Skeletal muscle satellite cell (primary cell): Measurements from ENCODE around the gene GNAI2.
"Not testable (repeated sequence)": the region's sequence is repeated elsewhere in the genome, so short reads cannot be mapped to it uniquely, and the experiment has no call there.

Experiments
- H3K27me3 ChIP-seq: 2 replicates; pipeline ENCODE4 v1.7.0; 2013; ENCODE audit warnings: low read length; ENCODE audit not compliant: control insufficient read depth, insufficient read depth
- H3K36me3 ChIP-seq: 2 replicates; pipeline ENCODE4 v1.7.0; 2013; ENCODE audit warnings: mild to moderate bottlenecking, control low read depth, low read length; ENCODE audit not compliant: insufficient read depth
- H3K4me1 ChIP-seq: 2 replicates; pipeline ENCODE4 v1.7.0; 2013; ENCODE audit warnings: low read length; ENCODE audit not compliant: control insufficient read depth, insufficient read depth
- H3K4me2 ChIP-seq: 2 replicates; pipeline ENCODE4 v1.7.0; 2013; ENCODE audit warnings: mild to moderate bottlenecking, low read length
- H3K4me3 ChIP-seq: 2 replicates; pipeline ENCODE4 v1.7.0; 2013; ENCODE audit warnings: low read length
- H3K9ac ChIP-seq: 2 replicates; pipeline ENCODE4 v1.7.0; 2013; ENCODE audit warnings: mild to moderate bottlenecking, low read depth, low read length, moderate library complexity
- H3K9me3 ChIP-seq: replicated peaks from 2 replicates; pipeline ENCODE4 v1.7.0; 2013; ENCODE audit warnings: mild to moderate bottlenecking, control low read depth, low read length

The GNAI2 gene

DNA sequence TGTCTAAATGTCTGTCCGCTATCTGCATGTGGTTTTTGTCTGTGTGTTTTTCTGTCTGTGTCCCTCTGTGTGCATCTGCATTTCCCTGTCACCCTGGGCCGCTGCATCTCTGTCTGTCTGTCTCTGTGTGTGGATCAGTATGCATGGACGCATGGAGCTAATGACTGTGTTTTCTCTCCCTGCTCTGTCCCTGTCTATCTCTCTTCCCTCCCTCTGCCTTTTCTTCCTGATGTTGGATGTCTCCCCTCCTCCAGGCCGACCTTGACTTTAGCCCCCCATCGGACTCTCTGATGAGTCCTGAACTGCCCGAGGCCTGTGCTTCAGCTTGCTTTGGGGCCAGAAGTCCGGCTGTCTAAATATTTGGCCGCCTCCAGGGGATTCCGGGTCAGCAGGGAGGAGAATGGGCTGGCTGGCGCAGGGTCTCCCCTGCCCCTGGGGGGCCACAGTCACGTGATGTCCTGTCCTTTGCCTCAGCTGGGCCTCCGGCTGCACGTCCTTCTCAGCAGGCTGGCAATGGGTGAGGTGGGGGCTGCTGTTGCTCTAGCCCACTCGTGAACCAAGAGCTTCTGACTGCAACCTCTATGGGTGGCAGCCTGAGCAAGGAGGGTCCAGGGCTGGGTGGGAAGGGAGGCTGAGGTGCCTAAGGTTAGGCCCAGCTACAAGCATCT lies 27.2 kb upstream of the GNAI2 start:
- H3K36me3 ChIP-seq = no peaks in the 10 kb centered on the region

DNA sequence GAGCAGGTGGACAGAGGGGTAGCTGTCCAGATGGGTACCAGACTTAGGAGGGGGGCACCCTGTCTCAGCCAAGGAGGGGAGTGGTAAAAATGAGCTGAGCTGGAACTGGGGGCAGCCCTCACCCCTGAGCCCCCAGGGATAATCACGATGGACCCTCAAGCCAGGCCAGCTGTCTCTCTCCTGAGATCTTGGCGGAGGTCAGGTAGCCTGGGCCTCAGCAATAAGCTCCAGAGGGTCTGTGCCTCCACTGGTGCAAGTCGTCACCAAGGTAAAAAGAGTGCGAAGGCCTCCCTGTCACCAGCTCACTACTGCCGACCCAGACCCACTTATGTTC lies 25.9 kb upstream of the GNAI2 start:
- H3K27me3 ChIP-seq = peaks cover 33% of the 10 kb centered on the region
- H3K9me3 ChIP-seq = no peaks in the 10 kb centered on the region

More for the DNA sequence above, 27.2 kb upstream of the GNAI2 start:
- Histone ChIP-seq H3K9me3 (no peaks in the 10 kb centered on the region), H3K9ac (no peak overlapping the region), H3K4me3 (no peak overlapping the region), H3K4me2 (no peak overlapping the region), H3K4me1 (peaks cover 11% of the 10 kb centered on the region), H3K27me3 (peaks cover 37% of the 10 kb centered on the region)

GRCh38 chr3:50210510-50211367 lies 25.3 kb upstream of the GNAI2 start:
- Histone ChIP-seq H3K36me3 (no peaks in the 10 kb centered on the region), H3K9ac (no peak overlapping the region), H3K4me1 (peaks cover 5% of the 10 kb centered on the region), H3K4me3 (no peak overlapping the region), H3K4me2 (no peak overlapping the region), H3K27me3 (peaks cover 27% of the 10 kb centered on the region), H3K9me3 (no peaks in the 10 kb centered on the region)

More for the DNA sequence above, 25.9 kb upstream of the GNAI2 start:
- Histone ChIP-seq H3K4me1 (peaks cover 11% of the 10 kb centered on the region), H3K4me3 (no peak overlapping the region), H3K4me2 (no peak overlapping the region), H3K36me3 (no peaks in the 10 kb centered on the region), H3K9ac (no peak overlapping the region)

DNA sequence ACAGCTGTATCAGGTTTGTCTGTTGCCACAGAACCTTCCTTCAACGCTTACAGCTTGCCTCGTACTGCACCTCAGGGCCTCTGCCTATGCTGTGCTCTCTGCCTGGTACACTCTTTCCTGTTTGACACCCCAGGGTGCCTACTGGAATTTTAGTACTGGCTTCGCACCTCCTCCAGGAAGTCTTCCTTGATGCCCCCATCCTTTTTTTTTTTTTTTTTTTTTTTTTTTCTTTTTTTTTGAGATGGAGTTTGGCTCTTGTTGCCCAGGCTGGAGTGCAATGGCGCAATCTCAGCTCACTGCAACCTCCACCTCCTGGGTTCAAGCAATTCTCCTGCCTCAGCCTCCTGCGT lies 24.7 kb upstream of the GNAI2 start:
- H3K27me3 ChIP-seq = peaks cover 24% of the 10 kb centered on the region

GRCh38 chr3:50211930-50212329 lies 24.1 kb upstream of the GNAI2 start:
- Histone ChIP-seq H3K27me3 (peaks cover 21% of the 10 kb centered on the region), H3K9me3 (no peaks in the 10 kb centered on the region), H3K4me1 (peaks cover 3% of the 10 kb centered on the region), H3K4me3 (no peak overlapping the region), H3K36me3 (no peaks in the 10 kb centered on the region), H3K9ac (no peak overlapping the region), H3K4me2 (no peak overlapping the region)

More for the DNA sequence above, 24.7 kb upstream of the GNAI2 start:
- not testable (repeated sequence) for H3K4me3 ChIP-seq, H3K36me3 ChIP-seq, H3K4me1 ChIP-seq, H3K4me2 ChIP-seq, H3K9ac ChIP-seq, H3K9me3 ChIP-seq

GRCh38 chr3:50212502-50212901 lies 23.5 kb upstream of the GNAI2 start:
- H3K4me2 ChIP-seq = no peak overlapping the region
- H3K4me1 ChIP-seq = peaks cover 3% of the 10 kb centered on the region
- no peak overlapping the region for H3K4me3 ChIP-seq
- H3K36me3 ChIP-seq = no peaks in the 10 kb centered on the region
- no peaks in the 10 kb centered on the region for H3K9me3 ChIP-seq
- no peak overlapping the region for H3K9ac ChIP-seq
- peaks cover 21% of the 10 kb centered on the region for H3K27me3 ChIP-seq

- Histone ChIP-seq H3K4me1 (peaks cover 3% of the 10 kb centered on the region), H3K36me3 (no peaks in the 10 kb centered on the region), H3K9me3 (no peaks in the 10 kb centered on the region), H3K9ac (no peak overlapping the region), H3K27me3 (peaks cover 25% of the 10 kb centered on the region), H3K4me3 (no peak overlapping the region), H3K4me2 (no peak overlapping the region)
Measured at GRCh38 chr3:50212971-50213370, 23.0 kb upstream of the GNAI2 start.

GRCh38 chr3:50213373-50213772 lies 22.6 kb upstream of the GNAI2 start:
- Histone ChIP-seq H3K4me3 (no peak overlapping the region), H3K4me2 (no peak overlapping the region), H3K27me3 (peaks cover 26% of the 10 kb centered on the region), H3K9ac (no peak overlapping the region), H3K4me1 (peaks cover 3% of the 10 kb centered on the region), H3K9me3 (no peaks in the 10 kb centered on the region), H3K36me3 (no peaks in the 10 kb centered on the region)

- H3K4me1 ChIP-seq = peaks cover 3% of the 10 kb centered on the region
- H3K9ac ChIP-seq = no peak overlapping the region
Measured at GRCh38 chr3:50214824-50215223, 21.2 kb upstream of the GNAI2 start.

GRCh38 chr3:50215529-50215928 lies 20.5 kb upstream of the GNAI2 start:
- Histone ChIP-seq H3K4me1 (peaks cover 3% of the 10 kb centered on the region), H3K27me3 (peaks cover 21% of the 10 kb centered on the region), H3K9ac (no peak overlapping the region), H3K4me3 (no peak overlapping the region), H3K4me2 (no peak overlapping the region), H3K36me3 (no peaks in the 10 kb centered on the region), H3K9me3 (no peaks in the 10 kb centered on the region)

More at GRCh38 chr3:50214824-50215223, 21.2 kb upstream of the GNAI2 start:
- H3K4me2 ChIP-seq = no peak overlapping the region
- no peaks in the 10 kb centered on the region for H3K9me3 ChIP-seq
- peaks cover 21% of the 10 kb centered on the region for H3K27me3 ChIP-seq
- H3K4me3 ChIP-seq = no peak overlapping the region
- no peaks in the 10 kb centered on the region for H3K36me3 ChIP-seq

DNA sequence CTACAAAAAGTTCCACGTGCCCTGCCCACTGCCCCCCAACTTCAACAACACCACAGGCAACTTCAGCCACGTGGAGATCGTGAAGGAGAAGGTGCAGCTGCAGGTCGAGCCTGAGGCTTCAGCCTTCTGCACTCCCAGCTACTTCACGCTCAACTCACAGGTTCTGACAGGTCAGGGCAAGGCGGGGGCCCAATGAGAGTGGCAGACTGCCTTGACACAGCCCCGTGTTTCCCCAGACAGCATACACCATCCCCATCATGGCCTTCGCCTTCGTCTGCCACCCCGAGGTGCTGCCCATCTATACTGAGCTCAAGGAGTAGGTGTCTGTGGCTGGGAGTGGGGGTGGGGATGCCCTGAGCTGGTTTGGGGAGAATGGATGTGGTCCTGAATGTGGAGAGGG lies 18.3 kb upstream of the GNAI2 start:
- Histone ChIP-seq H3K36me3 (no peaks in the 10 kb centered on the region), H3K4me1 (no peaks in the 10 kb centered on the region), H3K4me2 (no peak overlapping the region), H3K4me3 (no peak overlapping the region), H3K9me3 (no peaks in the 10 kb centered on the region), H3K9ac (no peak overlapping the region), H3K27me3 (peaks cover 21% of the 10 kb centered on the region)

- no peak overlapping the region for H3K4me3 ChIP-seq
- no peaks in the 10 kb centered on the region for H3K4me1 ChIP-seq
- H3K9ac ChIP-seq = no peak overlapping the region
- no peak overlapping the region for H3K4me2 ChIP-seq
- H3K9me3 ChIP-seq = no peaks in the 10 kb centered on the region
- no peaks in the 10 kb centered on the region for H3K36me3 ChIP-seq
- H3K27me3 ChIP-seq = peaks cover 23% of the 10 kb centered on the region
Measured at GRCh38 chr3:50218448-50218847, 17.6 kb upstream of the GNAI2 start.
